ENCODE results near the gene PMEL.

GRCh38 chr12:55938826-55939501 is 26.9 kb downstream of the PMEL start:
- TF ChIP-seq, protein P1, sequence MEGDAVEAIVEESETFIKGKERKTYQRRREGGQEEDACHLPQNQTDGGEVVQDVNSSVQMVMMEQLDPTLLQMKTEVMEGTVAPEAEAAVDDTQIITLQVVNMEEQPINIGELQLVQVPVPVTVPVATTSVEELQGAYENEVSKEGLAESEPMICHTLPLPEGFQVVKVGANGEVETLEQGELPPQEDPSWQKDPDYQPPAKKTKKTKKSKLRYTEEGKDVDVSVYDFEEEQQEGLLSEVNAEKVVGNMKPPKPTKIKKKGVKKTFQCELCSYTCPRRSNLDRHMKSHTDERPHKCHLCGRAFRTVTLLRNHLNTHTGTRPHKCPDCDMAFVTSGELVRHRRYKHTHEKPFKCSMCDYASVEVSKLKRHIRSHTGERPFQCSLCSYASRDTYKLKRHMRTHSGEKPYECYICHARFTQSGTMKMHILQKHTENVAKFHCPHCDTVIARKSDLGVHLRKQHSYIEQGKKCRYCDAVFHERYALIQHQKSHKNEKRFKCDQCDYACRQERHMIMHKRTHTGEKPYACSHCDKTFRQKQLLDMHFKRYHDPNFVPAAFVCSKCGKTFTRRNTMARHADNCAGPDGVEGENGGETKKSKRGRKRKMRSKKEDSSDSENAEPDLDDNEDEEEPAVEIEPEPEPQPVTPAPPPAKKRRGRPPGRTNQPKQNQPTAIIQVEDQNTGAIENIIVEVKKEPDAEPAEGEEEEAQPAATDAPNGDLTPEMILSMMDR (IDR thresholded peaks at IDR 0.05), result no peak
- TF ChIP-seq POLR2A (IDR thresholded peaks at IDR 0.05) (no peak), EP300 (IDR thresholded peaks at IDR 0.05) (no peak)

All from upper lobe of left lung (tissue), 4 donors.